ENCODE measurements around the gene TPPP2.

TPPP2 gene

DNA sequence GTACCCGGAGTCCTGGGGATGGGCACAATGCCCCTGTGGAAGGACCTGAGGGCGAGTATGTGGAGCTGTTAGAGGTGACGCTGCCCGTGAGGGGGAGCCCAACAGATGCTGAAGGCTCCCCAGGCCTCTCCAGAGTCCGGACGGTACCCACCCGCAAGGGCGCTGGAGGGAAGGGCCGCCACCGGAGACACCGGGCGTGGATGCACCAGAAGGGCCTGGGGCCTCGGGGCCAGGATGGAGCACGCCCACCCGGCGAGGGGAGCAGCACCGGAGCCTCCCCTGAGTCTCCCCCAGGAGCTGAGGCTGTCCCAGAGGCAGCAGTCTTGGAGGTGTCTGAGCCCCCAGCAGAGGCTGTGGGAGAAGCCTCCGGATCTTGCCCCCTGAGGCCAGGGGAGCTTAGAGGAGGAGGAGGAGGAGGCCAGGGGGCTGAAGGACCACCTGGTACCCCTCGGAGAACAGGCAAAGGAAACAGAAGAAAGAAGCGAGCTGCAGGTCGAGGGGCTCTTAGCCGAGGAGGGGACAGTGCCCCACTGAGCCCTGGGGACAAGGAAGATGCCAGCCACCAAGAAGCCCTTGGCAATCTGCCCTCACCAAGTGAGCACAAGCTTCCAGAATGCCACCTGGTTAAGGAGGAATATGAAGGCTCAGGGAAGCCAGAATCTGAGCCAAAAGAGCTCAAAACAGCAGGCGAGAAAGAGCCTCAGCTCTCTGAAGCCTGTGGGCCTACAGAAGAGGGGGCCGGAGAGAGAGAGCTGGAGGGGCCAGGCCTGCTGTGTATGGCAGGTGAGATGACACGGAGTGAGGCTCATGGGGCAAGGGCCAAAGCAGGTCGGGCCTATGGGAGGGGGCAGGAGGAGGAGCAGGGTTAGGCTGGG lies 44.6 kb downstream of the TPPP2 start:
- H3K27me3 ChIP-seq (ENCODE audit: insufficient read depth, low read length): no peaks in the 10 kb centered on the region
- no peak overlapping the region for H2BK120ac ChIP-seq (ENCODE audit: insufficient read depth, low read length, poor library complexity)
- H4K12ac ChIP-seq (ENCODE audit: low read depth, low read length): peak overlapping the region; percentile 20
- H3K14ac ChIP-seq (ENCODE audit: low read length): no peak overlapping the region
- H3K9ac ChIP-seq (ENCODE audit: low read length): no peak overlapping the region
- no peak for DNase-seq
- peaks cover 18% of the 10 kb centered on the region for H3K79me1 ChIP-seq (ENCODE audit: low read length)
- no peaks in the 10 kb centered on the region for H3K9me3 ChIP-seq (ENCODE audit: insufficient read depth, low read depth, low read length)
- no peak overlapping the region for H3K4ac ChIP-seq (ENCODE audit: low read depth, low read length)
- H3K27ac ChIP-seq (ENCODE audit: low read depth, low read length): no peak overlapping the region
- H3K18ac ChIP-seq (ENCODE audit: low read length): peak overlapping the region; percentile 17
- H4K91ac ChIP-seq (ENCODE audit: low read depth, low read length): no peak overlapping the region
- no peak overlapping the region for H3K23ac ChIP-seq (ENCODE audit: low read length)
- WGBS (ENCODE audit: extremely low coverage, insufficient coverage, insufficient read length): no CpG with 5 or more reads among the region's 26 CpGs
- no peak overlapping the region for H2BK12ac ChIP-seq (ENCODE audit: low read length)
- H3K4me3 ChIP-seq (ENCODE audit: low read depth, low read length): no peak overlapping the region
- peaks cover 10 to 12% of the 10 kb centered on the region in 2 experiments for H3K4me1 ChIP-seq (ENCODE audit: control insufficient read depth in 1 of 2, insufficient read depth in 2 of 2, low read length in 2 of 2)
- no peak overlapping the region for H3K4me2 ChIP-seq (ENCODE audit: low read length)
- peaks cover 10% of the 10 kb centered on the region for H3K79me2 ChIP-seq (ENCODE audit: control insufficient read depth, insufficient read depth, low read length, poor library complexity)
- no peak overlapping the region for H4K8ac ChIP-seq (ENCODE audit: low read depth, low read length)
- H2BK5ac ChIP-seq (ENCODE audit: low read depth, low read length, poor library complexity): no peak overlapping the region
- no peak overlapping the region for H2AFZ ChIP-seq (ENCODE audit: insufficient read depth, low read length, poor library complexity)
- H2AK5ac ChIP-seq (ENCODE audit: low read length): no peak overlapping the region
- H3K36me3 ChIP-seq (ENCODE audit: control insufficient read depth in 1 of 2, insufficient read depth in 2 of 2, low read length in 2 of 2): peaks cover 43 to 60% of the 10 kb centered on the region in 2 experiments

DNA sequence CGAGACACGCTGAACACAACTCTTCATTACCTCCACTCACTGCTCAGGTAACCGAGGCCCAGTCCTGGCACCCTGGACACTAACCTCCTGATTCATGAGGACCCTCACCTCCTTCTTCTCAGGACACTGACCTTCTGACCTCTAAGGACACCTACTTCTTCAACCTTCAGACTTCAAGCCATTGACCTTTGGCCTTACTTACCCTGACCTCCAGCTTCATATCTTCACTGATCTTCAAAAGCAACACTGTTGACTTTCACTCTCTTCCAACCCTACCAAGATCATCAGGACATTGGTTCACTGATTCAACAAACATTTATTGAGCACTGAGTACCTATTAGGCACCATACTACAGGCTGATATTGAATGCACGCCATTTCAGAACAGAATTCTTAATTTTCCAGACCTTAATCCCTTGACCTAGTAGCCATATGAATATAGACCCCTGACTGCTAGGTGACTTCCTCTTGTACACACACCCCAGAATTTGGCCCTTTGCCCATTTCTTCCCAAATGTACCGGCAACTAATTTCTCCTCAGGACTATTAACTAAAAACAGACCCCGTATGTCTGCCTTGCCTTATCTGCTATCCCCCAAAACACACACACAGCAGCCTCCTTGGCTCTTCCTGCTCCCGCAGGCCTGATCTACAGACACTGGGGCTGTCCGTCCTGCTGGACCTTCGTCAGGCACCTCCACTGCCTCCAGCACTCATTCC lies 45.9 kb downstream of the TPPP2 start:
- H2BK120ac ChIP-seq (ENCODE audit: insufficient read depth, low read length, poor library complexity): no peak overlapping the region
- H3K18ac ChIP-seq (ENCODE audit: low read length): no peak overlapping the region
- peaks cover 5% of the 10 kb centered on the region for H3K79me2 ChIP-seq (ENCODE audit: control insufficient read depth, insufficient read depth, low read length, poor library complexity)
- H3K79me1 ChIP-seq (ENCODE audit: low read length): peaks cover 8% of the 10 kb centered on the region
- H3K4ac ChIP-seq (ENCODE audit: low read depth, low read length): no peak overlapping the region
- H4K8ac ChIP-seq (ENCODE audit: low read depth, low read length): no peak overlapping the region
- no CpG with 5 or more reads among the region's 9 CpGs for WGBS (ENCODE audit: extremely low coverage, insufficient coverage, insufficient read length)
- H3K9me3 ChIP-seq (ENCODE audit: insufficient read depth, low read depth, low read length): no peaks in the 10 kb centered on the region
- no peak overlapping the region for H2BK5ac ChIP-seq (ENCODE audit: low read depth, low read length, poor library complexity)
- no peak overlapping the region for H2BK12ac ChIP-seq (ENCODE audit: low read length)
- H2AK5ac ChIP-seq (ENCODE audit: low read length): no peak overlapping the region
- H4K12ac ChIP-seq (ENCODE audit: low read depth, low read length): no peak overlapping the region
- H2AFZ ChIP-seq (ENCODE audit: insufficient read depth, low read length, poor library complexity): no peak overlapping the region
- no peak overlapping the region for H3K9ac ChIP-seq (ENCODE audit: low read length)
- peaks cover 8 to 12% of the 10 kb centered on the region in 2 experiments for H3K4me1 ChIP-seq (ENCODE audit: control insufficient read depth in 1 of 2, insufficient read depth in 2 of 2, low read length in 2 of 2)
- no peak overlapping the region for H3K23ac ChIP-seq (ENCODE audit: low read length)
- H4K91ac ChIP-seq (ENCODE audit: low read depth, low read length): no peak overlapping the region
- H3K36me3 ChIP-seq (ENCODE audit: control insufficient read depth in 1 of 2, insufficient read depth in 2 of 2, low read length in 2 of 2): peaks cover 51 to 73% of the 10 kb centered on the region in 2 experiments
- no peak overlapping the region for H3K27ac ChIP-seq (ENCODE audit: low read depth, low read length)
- H3K4me2 ChIP-seq (ENCODE audit: low read length): no peak overlapping the region
- H3K14ac ChIP-seq (ENCODE audit: low read length): no peak overlapping the region
- no peak for DNase-seq
- no peak overlapping the region for H3K4me3 ChIP-seq (ENCODE audit: low read depth, low read length)
- H3K27me3 ChIP-seq (ENCODE audit: insufficient read depth, low read length): no peaks in the 10 kb centered on the region

DNA sequence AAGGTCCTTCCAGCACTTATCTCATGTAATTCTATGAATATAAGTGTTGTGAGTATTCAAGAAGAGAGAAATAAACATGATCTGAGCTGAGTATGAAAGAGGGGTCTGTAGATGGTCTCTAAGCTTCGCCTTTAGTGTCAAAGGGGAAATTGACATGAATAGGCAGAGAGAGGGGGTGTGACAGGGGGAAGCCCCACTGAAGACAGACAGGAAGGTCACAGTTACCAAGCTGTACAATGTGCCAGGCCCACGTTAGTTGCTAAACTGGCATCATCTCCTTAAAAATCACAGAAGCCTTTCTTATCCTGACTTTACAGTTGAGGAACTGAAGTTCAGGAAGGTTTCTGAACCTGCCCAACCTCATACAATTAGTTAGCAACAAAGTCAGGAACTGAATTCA lies 47.7 kb downstream of the TPPP2 start:
- Histone ChIP-seq H3K79me2 (ENCODE audit: control insufficient read depth, insufficient read depth, low read length, poor library complexity) (no peaks in the 10 kb centered on the region), H3K23ac (ENCODE audit: low read length) (no peak overlapping the region), H3K36me3 (ENCODE audit: control insufficient read depth in 1 of 2, insufficient read depth in 2 of 2, low read length in 2 of 2) (peaks cover 69 to 90% of the 10 kb centered on the region in 2 experiments), H2AFZ (ENCODE audit: insufficient read depth, low read length, poor library complexity) (no peak overlapping the region), H3K4me3 (ENCODE audit: low read depth, low read length) (no peak overlapping the region), H4K8ac (ENCODE audit: low read depth, low read length) (no peak overlapping the region), H3K9ac (ENCODE audit: low read length) (no peak overlapping the region), H3K4me1 (ENCODE audit: control insufficient read depth in 1 of 2, insufficient read depth in 2 of 2, low read length in 2 of 2) (no peaks in the 10 kb centered on the region), H2BK12ac (ENCODE audit: low read length) (no peak overlapping the region), H2BK5ac (ENCODE audit: low read depth, low read length, poor library complexity) (no peak overlapping the region), H4K91ac (ENCODE audit: low read depth, low read length) (no peak overlapping the region), H2AK5ac (ENCODE audit: low read length) (no peak overlapping the region), H4K12ac (ENCODE audit: low read depth, low read length) (no peak overlapping the region), H3K27ac (ENCODE audit: low read depth, low read length) (no peak overlapping the region), H2BK120ac (ENCODE audit: insufficient read depth, low read length, poor library complexity) (no peak overlapping the region), H3K27me3 (ENCODE audit: insufficient read depth, low read length) (no peaks in the 10 kb centered on the region), H3K4ac (ENCODE audit: low read depth, low read length) (no peak overlapping the region), H3K4me2 (ENCODE audit: low read length) (no peak overlapping the region), H3K79me1 (ENCODE audit: low read length) (no peaks in the 10 kb centered on the region), H3K9me3 (ENCODE audit: insufficient read depth, low read depth, low read length) (no peaks in the 10 kb centered on the region), H3K18ac (ENCODE audit: low read length) (no peak overlapping the region), H3K14ac (ENCODE audit: low read length) (no peak overlapping the region)
- WGBS (ENCODE audit: extremely low coverage, insufficient coverage, insufficient read length): no CpG with 5 or more reads among the region's 2 CpGs
- no peak for DNase-seq

DNA sequence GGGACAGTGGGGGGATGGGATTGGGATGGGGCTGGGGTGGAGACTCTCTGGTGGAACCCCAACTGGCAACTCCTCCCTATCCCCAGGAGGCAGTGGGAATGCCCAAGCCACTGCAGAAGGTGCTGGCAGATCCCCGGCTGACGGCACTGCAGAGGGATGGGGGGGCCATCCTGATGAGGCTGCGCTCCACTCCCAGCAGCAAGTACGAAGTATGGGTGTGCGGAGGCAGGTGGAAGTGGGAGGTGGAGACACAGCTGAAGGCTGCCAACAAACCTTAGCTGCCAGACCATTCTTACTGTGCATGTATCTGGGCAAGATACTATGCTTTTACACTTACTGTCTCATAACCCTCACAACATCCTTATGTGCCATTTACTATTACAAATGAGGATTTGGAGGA lies 48.3 kb downstream of the TPPP2 start:
- H3K14ac ChIP-seq (ENCODE audit: low read length): no peak overlapping the region
- H2AFZ ChIP-seq (ENCODE audit: insufficient read depth, low read length, poor library complexity): no peak overlapping the region
- no peak overlapping the region for H3K9ac ChIP-seq (ENCODE audit: low read length)
- H3K79me1 ChIP-seq (ENCODE audit: low read length): no peaks in the 10 kb centered on the region
- no peak for DNase-seq
- no peaks in the 10 kb centered on the region for H3K79me2 ChIP-seq (ENCODE audit: control insufficient read depth, insufficient read depth, low read length, poor library complexity)
- no peak overlapping the region for H3K4me2 ChIP-seq (ENCODE audit: low read length)
- H2BK12ac ChIP-seq (ENCODE audit: low read length): no peak overlapping the region
- H3K18ac ChIP-seq (ENCODE audit: low read length): no peak overlapping the region
- H3K23ac ChIP-seq (ENCODE audit: low read length): no peak overlapping the region
- no peak overlapping the region for H3K27ac ChIP-seq (ENCODE audit: low read depth, low read length)
- no peak overlapping the region for H3K4me3 ChIP-seq (ENCODE audit: low read depth, low read length)
- no peak overlapping the region for H4K8ac ChIP-seq (ENCODE audit: low read depth, low read length)
- H3K9me3 ChIP-seq (ENCODE audit: insufficient read depth, low read depth, low read length): no peaks in the 10 kb centered on the region
- no peak overlapping the region for H2AK5ac ChIP-seq (ENCODE audit: low read length)
- H3K4ac ChIP-seq (ENCODE audit: low read depth, low read length): no peak overlapping the region
- H4K12ac ChIP-seq (ENCODE audit: low read depth, low read length): no peak overlapping the region
- no peaks in the 10 kb centered on the region for H3K4me1 ChIP-seq (ENCODE audit: control insufficient read depth in 1 of 2, insufficient read depth in 2 of 2, low read length in 2 of 2)
- H3K27me3 ChIP-seq (ENCODE audit: insufficient read depth, low read length): no peaks in the 10 kb centered on the region
- peaks cover 70 to 88% of the 10 kb centered on the region in 2 experiments for H3K36me3 ChIP-seq (ENCODE audit: control insufficient read depth in 1 of 2, insufficient read depth in 2 of 2, low read length in 2 of 2)
- no CpG with 5 or more reads among the region's 5 CpGs for WGBS (ENCODE audit: extremely low coverage, insufficient coverage, insufficient read length)
- no peak overlapping the region for H2BK5ac ChIP-seq (ENCODE audit: low read depth, low read length, poor library complexity)
- no peak overlapping the region for H4K91ac ChIP-seq (ENCODE audit: low read depth, low read length)
- no peak overlapping the region for H2BK120ac ChIP-seq (ENCODE audit: insufficient read depth, low read length, poor library complexity)

Measured in trophoblast cell (in vitro differentiated cells and primary cell).